Measurements from ENCODE around the gene BORCS6.

BORCS6 gene

GRCh38 chr17:8142158-8142886 is 47.7 kb downstream of the BORCS6 start:
- DNase-seq (ENCODE audit: low read depth), result no peak

- DNase-seq (ENCODE audit: low read depth), result no peak
Measured at GRCh38 chr17:8141741-8142140, 48.2 kb downstream of the BORCS6 start.

- DNase-seq (ENCODE audit: low read depth), result no peak
Measured at GRCh38 chr17:8141045-8141444, 48.9 kb downstream of the BORCS6 start.

GRCh38 chr17:8140065-8141029 is 49.6 kb downstream of the BORCS6 start:
- no peak for DNase-seq (ENCODE audit: low read depth)

- DNase-seq (ENCODE audit: low read depth), result peak; percentile 89
Measured at GRCh38 chr17:8138672-8139371, 51.2 kb downstream of the BORCS6 start.

GRCh38 chr17:8138374-8138671 is 51.7 kb downstream of the BORCS6 start:
- no peak for DNase-seq (ENCODE audit: low read depth)
